ENCODE data around the gene HARS2. TPM values are rescaled to one million over a fixed set of nuclear protein-coding genes. Genes with fewer than 3 reads are reported as not detected.

HARS2 gene
- total and polyA plus RNA-seq, 10 of the 15 experiments (the other 5 are each of a cell fraction or from before 2014, with no cell fraction given), result 9.3 to 34.3 (median 24.8) TPM

GRCh38 chr5:140647042-140647419 is 44.2 kb upstream of the HARS2 start (continued):
- no peak for TF ChIP-seq MEF2A (IDR thresholded peaks at IDR 0.05; ENCODE audit: insufficient read depth, low read depth, low read length)
- TF ChIP-seq ZBTB33 (IDR thresholded peaks at IDR 0.05), result no peak
- no peak for TF ChIP-seq TBL1XR1 (IDR thresholded peaks at IDR 0.05; ENCODE audit: low read depth, low read length)
- no peak for TF ChIP-seq SREBF1 (IDR thresholded peaks at IDR 0.05; ENCODE audit: low read length)
- TF ChIP-seq SMARCA5 (IDR thresholded peaks at IDR 0.05), result no peak
- TF ChIP-seq ZNF592 (IDR thresholded peaks at IDR 0.05), result no peak
- TF ChIP-seq DPF2 (IDR thresholded peaks at IDR 0.05), result 0 out of 2 replicates have a peak, but pooled peaks have one; percentile 11
- TF ChIP-seq SUPT20H (IDR thresholded peaks at IDR 0.05; ENCODE audit: borderline replicate concordance, control insufficient read depth, low read depth, low read length), result no peak
- no peak for TF ChIP-seq REST (IDR thresholded peaks at IDR 0.05; ENCODE audit: low read depth, low read length)
- TF ChIP-seq ATF2 (IDR thresholded peaks at IDR 0.05; ENCODE audit: low read length), result no peak
- TF ChIP-seq BRCA1 (IDR thresholded peaks at IDR 0.05; ENCODE audit: low read depth, low read length), result no peak
- no peak for TF ChIP-seq MLLT1 (IDR thresholded peaks at IDR 0.05)
- TF ChIP-seq NFYA (IDR thresholded peaks at IDR 0.05; ENCODE audit: borderline replicate concordance, low read depth, low read length), result no peak
- peak; percentile 9 for TF ChIP-seq MEF2B (IDR thresholded peaks at IDR 0.05; ENCODE audit: partially characterized antibody, poor library complexity, severe bottlenecking)
- TF ChIP-seq ESRRA (IDR thresholded peaks at IDR 0.05; ENCODE audit: low read length), result no peak
- no peak for TF ChIP-seq TCF7 (IDR thresholded peaks at IDR 0.05; ENCODE audit: borderline replicate concordance)

Measured in GM12878 (cell line).